ENCODE data around the gene RPTOR.
"Not testable (repeated sequence)": the region's sequence is repeated elsewhere in the genome, so short reads cannot be mapped to it uniquely, and the experiment has no call there.

RPTOR gene

GRCh38 chr17:80501741-80502577, 42.7 kb upstream of the RPTOR start:
- no peak for TF ChIP-seq Cebpa-rat (IDR thresholded peaks at IDR 0.05)
- Histone ChIP-seq H3K9ac (no peak overlapping the region), H3K4me1 (peaks cover 0 to 32% (median 15%) of the 10 kb centered on the region in 10 experiments; a peak in 13 of 20 replicates), H3K36me3 (no peaks in the 10 kb centered on the region), H3K4me2 (no peak overlapping the region), H3K9me3 (replicated peaks in 1 of 11) (no peaks in the 10 kb centered on the region), H3K27me3 (peaks cover 0 to 9% (median 0%) of the 10 kb centered on the region in 11 experiments; a peak in 3 of 22 replicates), H3K4me3 (no peak overlapping the region), H3K27ac (no peak overlapping the region), H4K20me1 (no peaks in the 10 kb centered on the region; a peak in 2 of 22 replicates)

- H3K9ac ChIP-seq, result no peak overlapping the region
- no peaks in the 10 kb centered on the region; a peak in 2 of 22 replicates for H4K20me1 ChIP-seq
- no peak for TF ChIP-seq Cebpa-rat (IDR thresholded peaks at IDR 0.05)
- peaks cover 0 to 9% (median 0%) of the 10 kb centered on the region in 11 experiments; a peak in 3 of 22 replicates for H3K27me3 ChIP-seq
- H3K9me3 ChIP-seq (replicated peaks in 1 of 11), result no peaks in the 10 kb centered on the region
- no peaks in the 10 kb centered on the region for H3K36me3 ChIP-seq
- no peak overlapping the region for H3K27ac ChIP-seq
- no peak overlapping the region for H3K4me3 ChIP-seq
- peaks cover 0 to 32% (median 15%) of the 10 kb centered on the region in 10 experiments; a peak in 13 of 20 replicates for H3K4me1 ChIP-seq
- H3K4me2 ChIP-seq, result no peak overlapping the region
Measured at GRCh38 chr17:80502578-80502877, 42.1 kb upstream of the RPTOR start.

DNA sequence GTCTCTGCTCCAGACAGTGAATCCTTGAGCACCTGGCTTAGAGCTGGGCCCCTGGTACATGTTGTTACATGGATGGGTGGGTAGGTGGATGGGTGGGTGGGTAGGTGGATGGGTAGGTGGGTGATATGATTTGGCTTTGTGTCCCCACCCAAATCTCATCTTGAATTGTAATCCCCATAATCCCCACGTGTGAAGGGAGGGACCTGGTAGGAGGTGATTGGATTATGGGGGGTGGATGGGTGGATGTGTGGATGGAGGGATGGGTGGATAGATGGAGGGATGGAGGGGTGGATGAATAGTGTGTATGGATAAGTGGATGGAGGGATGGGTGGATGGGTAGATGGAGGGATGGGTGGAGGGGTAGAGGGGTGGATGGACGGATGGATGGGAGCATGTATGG, 41.6 kb upstream of the RPTOR start:
- Histone ChIP-seq H3K27ac (no peak overlapping the region), H4K20me1 (no peaks in the 10 kb centered on the region; a peak in 2 of 22 replicates), H3K27me3 (peaks cover 0 to 9% (median 0%) of the 10 kb centered on the region in 11 experiments; a peak in 3 of 22 replicates), H3K4me3 (no peak overlapping the region), H3K9ac (no peak overlapping the region), H3K4me2 (no peak overlapping the region), H3K4me1 (peaks cover 0 to 28% (median 13%) of the 10 kb centered on the region in 10 experiments; a peak in 13 of 20 replicates), H3K36me3 (no peaks in the 10 kb centered on the region), H3K9me3 (replicated peaks in 1 of 11) (no peaks in the 10 kb centered on the region)
- TF ChIP-seq Cebpa-rat (IDR thresholded peaks at IDR 0.05), result no peak

DNA sequence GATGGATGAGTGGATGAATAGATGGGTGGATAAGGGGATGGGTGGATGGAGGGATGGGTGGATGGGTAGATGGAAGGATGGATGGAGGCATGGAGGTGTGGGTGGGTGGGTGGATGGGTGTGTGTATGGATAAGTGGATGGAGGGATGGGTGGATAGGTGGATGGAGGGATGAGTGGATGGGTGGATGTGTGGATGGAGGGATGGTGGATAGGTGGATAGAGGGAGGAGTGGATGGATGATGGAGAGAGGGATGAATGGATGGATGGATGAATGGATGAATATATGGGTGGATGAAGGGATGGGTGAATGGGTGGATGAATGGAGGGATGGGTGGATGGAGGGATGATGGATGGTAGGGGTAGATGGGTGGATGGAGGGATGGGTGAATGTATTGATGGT, 40.7 kb upstream of the RPTOR start:
- Histone ChIP-seq H3K36me3 (no peaks in the 10 kb centered on the region), H3K27me3 (peaks cover 0 to 9% (median 0%) of the 10 kb centered on the region in 11 experiments; a peak in 3 of 22 replicates), H3K9ac (no peak overlapping the region), H3K4me1 (peaks cover 0 to 19% (median 6%) of the 10 kb centered on the region in 10 experiments; a peak in 9 of 20 replicates), H3K4me3 (no peak overlapping the region), H3K9me3 (replicated peaks in 1 of 11) (no peaks in the 10 kb centered on the region), H3K4me2 (no peak overlapping the region), H3K27ac (no peak overlapping the region), H4K20me1 (no peaks in the 10 kb centered on the region; a peak in 2 of 22 replicates)
- no peak for TF ChIP-seq Cebpa-rat (IDR thresholded peaks at IDR 0.05)

GRCh38 chr17:80504686-80505413, 39.8 kb upstream of the RPTOR start:
- Histone ChIP-seq H3K27me3 (peaks cover 0 to 9% (median 0%) of the 10 kb centered on the region in 11 experiments; a peak in 3 of 22 replicates), H4K20me1 (no peaks in the 10 kb centered on the region; a peak in 1 of 22 replicates), H3K4me2 (no peak overlapping the region), H3K36me3 (no peaks in the 10 kb centered on the region), H3K27ac (no peak overlapping the region), H3K4me1 (peaks cover 0 to 10% (median 2%) of the 10 kb centered on the region in 10 experiments; a peak in 8 of 20 replicates), H3K9me3 (replicated peaks in 1 of 11) (no peaks in the 10 kb centered on the region), H3K9ac (no peak overlapping the region), H3K4me3 (no peak overlapping the region)
- TF ChIP-seq Cebpa-rat (IDR thresholded peaks at IDR 0.05), result no peak

DNA sequence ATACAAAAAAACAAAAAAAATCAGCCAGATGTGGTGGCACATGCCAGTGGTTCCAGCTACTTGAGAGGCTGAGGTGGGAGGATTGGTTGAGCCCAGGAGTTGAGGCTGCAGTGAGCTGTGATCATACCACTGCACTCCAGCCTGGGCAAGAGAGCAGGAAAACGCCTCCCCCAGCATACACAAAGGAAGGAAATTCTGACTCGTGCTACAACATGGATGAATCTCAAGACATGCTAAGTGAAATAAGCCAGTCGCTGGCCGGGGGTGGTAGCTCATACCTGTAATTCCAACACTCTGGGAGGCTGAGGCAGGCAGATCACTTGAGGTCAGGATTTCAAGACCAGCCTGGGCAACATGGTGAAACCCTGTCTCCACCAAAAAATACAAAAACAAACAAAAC, 37.5 kb upstream of the RPTOR start:
- not testable (repeated sequence) for H3K27me3 ChIP-seq; H3K4me1 ChIP-seq; H3K9me3 ChIP-seq (replicated peaks in 1 of 11); H3K4me2 ChIP-seq; H3K9ac ChIP-seq; H3K4me3 ChIP-seq; H3K27ac ChIP-seq; H4K20me1 ChIP-seq; H3K36me3 ChIP-seq

GRCh38 chr17:80507965-80508364, 36.7 kb upstream of the RPTOR start:
- Histone ChIP-seq H3K4me2 (no peak overlapping the region), H3K27ac (no peak overlapping the region), H3K4me3 (no peak overlapping the region), H3K9ac (no peak overlapping the region), H3K36me3 (no peaks in the 10 kb centered on the region), H3K4me1 (no peaks in the 10 kb centered on the region), H3K9me3 (replicated peaks in 1 of 11) (no peaks in the 10 kb centered on the region), H3K27me3 (no peaks in the 10 kb centered on the region), H4K20me1 (no peaks in the 10 kb centered on the region; a peak in 2 of 22 replicates)
- no peak for TF ChIP-seq Cebpa-rat (IDR thresholded peaks at IDR 0.05)

- Histone ChIP-seq H3K4me3 (no peak overlapping the region), H3K9me3 (replicated peaks in 1 of 11) (no peaks in the 10 kb centered on the region), H4K20me1 (no peaks in the 10 kb centered on the region; a peak in 2 of 22 replicates), H3K27me3 (no peaks in the 10 kb centered on the region; a peak in 1 of 22 replicates), H3K27ac (no peak overlapping the region), H3K9ac (no peak overlapping the region), H3K4me2 (no peak overlapping the region), H3K4me1 (no peaks in the 10 kb centered on the region), H3K36me3 (no peaks in the 10 kb centered on the region)
- no peak for TF ChIP-seq Cebpa-rat (IDR thresholded peaks at IDR 0.05)
Measured at GRCh38 chr17:80509311-80509710, 35.3 kb upstream of the RPTOR start.

DNA sequence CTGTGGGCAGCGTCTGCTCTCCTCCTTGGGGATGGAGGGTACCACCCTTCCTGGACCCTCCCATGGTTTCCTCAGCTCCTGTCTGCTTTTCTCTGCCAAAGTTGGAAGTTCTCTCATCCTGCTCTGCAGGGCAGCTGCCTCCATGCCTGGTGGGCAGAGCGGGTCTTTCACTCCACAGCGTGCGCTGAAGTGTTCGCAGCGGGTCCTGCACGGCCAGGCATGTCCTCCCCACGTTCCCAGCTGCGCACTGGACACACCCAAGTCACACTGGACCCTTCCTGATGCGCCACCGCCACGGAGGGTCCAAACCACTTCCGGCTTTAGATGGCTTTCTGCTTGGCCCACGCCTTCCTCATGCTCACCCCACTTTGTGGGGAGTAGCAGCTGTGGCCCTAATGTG, 34.5 kb upstream of the RPTOR start:
- Histone ChIP-seq H3K27me3 (no peaks in the 10 kb centered on the region; a peak in 1 of 22 replicates), H3K36me3 (no peaks in the 10 kb centered on the region), H3K4me2 (no peak overlapping the region), H3K9ac (no peak overlapping the region), H4K20me1 (no peaks in the 10 kb centered on the region; a peak in 2 of 22 replicates), H3K4me3 (no peak overlapping the region), H3K27ac (no peak overlapping the region), H3K9me3 (replicated peaks in 1 of 11) (no peaks in the 10 kb centered on the region), H3K4me1 (no peaks in the 10 kb centered on the region)
- TF ChIP-seq Cebpa-rat (IDR thresholded peaks at IDR 0.05), result no peak

Data from BLaER1 treated with 17β-estradiol and CSF1 and Interleukin-3, amounts not matched to agents 10 nM and 100 nM (cell line).